GM19324 (cell line): Measurements from ENCODE around the gene PHACTR1.

Experiments used
- ATAC-seq: cut with Tn5 transposase; IDR thresholded peaks from one replicate; pipeline ENCODE4 v1.9.1; 2021; ENCODE audit warnings: mild to moderate bottlenecking, moderate library complexity; ENCODE audit not compliant: unreplicated experiment, low FRiP score

The PHACTR1 gene

GRCh38 chr6:12974551-12974950, 258.0 kb downstream of the PHACTR1 start:
- no peak for ATAC-seq

DNA sequence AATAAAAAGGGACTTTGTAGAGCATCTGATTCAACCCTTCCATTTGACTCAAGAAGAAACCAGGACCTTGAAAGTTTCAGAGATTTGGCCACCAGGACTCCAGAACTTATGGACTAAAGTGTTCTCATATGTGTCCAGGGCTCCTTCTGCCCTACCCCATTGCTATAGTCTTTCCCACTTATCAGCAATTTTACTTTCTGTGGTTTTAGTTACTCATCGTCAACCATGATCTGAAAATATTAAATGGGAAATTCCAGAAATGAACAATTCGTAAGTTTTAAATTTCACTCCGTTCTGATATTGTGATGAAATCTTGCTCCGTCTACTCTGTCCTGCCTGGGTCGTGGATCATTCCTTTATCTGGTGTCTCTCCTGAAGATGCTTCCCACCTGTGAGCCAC, 259.8 kb downstream of the PHACTR1 start:
- no peak for ATAC-seq

GRCh38 chr6:12977206-12977605, 260.6 kb downstream of the PHACTR1 start:
- ATAC-seq = no peak

GRCh38 chr6:12977806-12978205, 261.2 kb downstream of the PHACTR1 start:
- no peak for ATAC-seq

- ATAC-seq = no peak
Measured at GRCh38 chr6:12980741-12981140, 264.2 kb downstream of the PHACTR1 start.

DNA sequence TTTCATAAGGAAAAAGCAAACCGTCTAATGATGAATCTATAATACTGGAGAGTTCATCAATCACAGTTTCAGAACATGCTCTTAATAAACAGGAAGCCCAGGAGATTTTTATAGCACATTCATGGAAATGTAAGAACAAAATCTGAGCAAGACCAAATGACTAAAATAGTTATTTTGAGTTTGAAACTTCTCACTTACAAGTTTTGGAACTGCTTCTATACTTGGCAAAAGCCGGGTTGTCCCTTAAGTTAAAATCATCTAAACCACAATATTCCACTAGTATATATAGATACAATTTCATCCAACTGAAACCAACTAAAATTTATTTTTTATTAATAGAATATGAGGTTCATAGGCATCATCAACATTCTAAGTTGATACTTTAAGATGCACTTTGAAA, 268.2 kb downstream of the PHACTR1 start:
- ATAC-seq = no peak

- ATAC-seq = no peak
Measured at GRCh38 chr6:12987783-12988182, 271.2 kb downstream of the PHACTR1 start.

- no peak for ATAC-seq
Measured at GRCh38 chr6:12990162-12990561, 273.6 kb downstream of the PHACTR1 start.

DNA sequence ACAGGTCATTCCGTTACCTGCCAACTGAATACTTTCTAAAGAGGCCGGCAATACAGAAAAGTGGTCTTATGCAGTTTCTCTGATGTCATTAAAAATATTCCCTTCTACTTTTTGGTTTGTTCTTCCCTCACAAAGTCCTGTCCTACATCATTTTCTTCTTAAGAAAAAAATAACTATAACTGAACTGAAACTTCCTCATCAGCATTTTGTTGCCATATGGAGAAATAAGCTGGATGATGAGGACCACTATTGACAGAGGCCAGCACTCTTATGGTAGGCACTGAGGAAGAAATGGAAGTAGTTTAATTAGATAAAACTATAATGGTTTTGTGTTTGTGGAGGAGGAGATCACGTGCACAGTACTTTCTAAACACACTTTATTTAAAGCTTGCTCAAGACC, 274.9 kb downstream of the PHACTR1 start:
- no peak for ATAC-seq

DNA sequence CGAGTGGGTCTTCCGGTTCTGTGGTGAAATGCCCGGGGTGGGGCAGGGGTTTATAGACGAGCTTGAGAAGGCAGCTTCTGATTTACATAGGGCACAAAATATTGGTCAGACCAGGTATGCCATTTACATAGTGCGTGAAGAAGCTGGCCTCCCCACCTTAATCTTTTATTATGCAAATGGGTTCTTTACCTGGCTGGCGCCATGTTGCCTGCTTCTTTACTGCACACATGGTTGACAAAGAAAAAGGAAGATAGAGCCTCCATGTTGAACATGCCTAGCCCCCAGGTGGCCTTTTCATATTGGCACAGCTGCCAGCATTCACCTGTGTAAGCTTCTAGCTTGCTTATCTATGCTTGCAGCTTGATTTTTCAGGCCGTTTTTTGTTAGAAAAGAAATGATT, 276.2 kb downstream of the PHACTR1 start:
- ATAC-seq = no peak

DNA sequence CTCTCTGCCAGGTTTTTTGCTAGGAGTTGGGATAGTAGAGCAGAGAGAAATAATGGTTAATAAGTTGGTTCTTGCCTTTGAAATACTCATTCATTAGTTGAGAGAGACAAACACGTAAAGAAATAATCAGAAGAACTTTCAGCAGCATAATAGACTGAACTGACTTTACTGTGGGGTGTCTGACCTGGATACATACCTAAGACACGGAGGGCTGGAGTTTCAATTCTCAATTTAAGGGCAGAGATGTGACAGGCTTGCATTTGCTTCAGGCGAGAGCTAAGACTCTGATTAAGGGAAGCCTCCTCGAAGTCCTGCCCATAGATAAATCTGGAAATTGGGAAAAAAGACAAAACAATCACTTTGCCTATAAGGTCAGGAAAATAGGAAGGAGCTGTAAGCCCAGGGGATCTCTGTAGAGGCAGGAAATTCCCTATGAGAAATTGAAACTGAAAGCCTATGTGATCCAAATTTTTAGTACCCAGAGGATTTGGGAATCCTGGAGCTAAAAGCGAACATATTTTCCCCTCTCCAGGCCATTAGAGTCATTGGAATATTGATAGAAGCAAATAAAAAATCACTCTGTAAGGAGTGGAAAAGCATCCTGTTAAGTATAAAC, 276.8 kb downstream of the PHACTR1 start:
- ATAC-seq = no peak

GRCh38 chr6:12995419-12995818, 278.9 kb downstream of the PHACTR1 start:
- no peak for ATAC-seq

- no peak for ATAC-seq
Measured at GRCh38 chr6:13000537-13000936, 284.0 kb downstream of the PHACTR1 start.

GRCh38 chr6:13001927-13002326, 285.4 kb downstream of the PHACTR1 start:
- ATAC-seq = no peak

DNA sequence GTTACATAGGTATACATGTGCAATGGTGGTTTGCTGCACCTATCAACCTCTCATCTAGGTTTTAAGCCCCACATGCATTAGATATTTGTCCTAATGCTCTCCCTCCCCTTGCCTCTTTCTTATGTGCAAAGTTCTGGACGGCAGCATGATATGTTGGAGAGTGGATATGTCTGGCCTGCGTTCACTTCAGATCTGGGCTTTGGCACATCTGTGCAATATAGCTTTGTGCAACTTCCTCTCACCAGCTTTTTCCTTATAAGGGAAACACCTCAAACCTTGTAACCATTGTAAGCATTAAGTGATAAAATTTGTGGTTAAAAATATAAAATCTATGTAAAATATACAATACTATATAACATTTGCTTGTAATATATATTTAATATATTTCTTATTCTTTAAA, 288.0 kb downstream of the PHACTR1 start:
- ATAC-seq = no peak

- no peak for ATAC-seq
Measured at GRCh38 chr6:13005994-13006393, 289.4 kb downstream of the PHACTR1 start.

GRCh38 chr6:13006578-13007300, 290.2 kb downstream of the PHACTR1 start:
- ATAC-seq = no peak

DNA sequence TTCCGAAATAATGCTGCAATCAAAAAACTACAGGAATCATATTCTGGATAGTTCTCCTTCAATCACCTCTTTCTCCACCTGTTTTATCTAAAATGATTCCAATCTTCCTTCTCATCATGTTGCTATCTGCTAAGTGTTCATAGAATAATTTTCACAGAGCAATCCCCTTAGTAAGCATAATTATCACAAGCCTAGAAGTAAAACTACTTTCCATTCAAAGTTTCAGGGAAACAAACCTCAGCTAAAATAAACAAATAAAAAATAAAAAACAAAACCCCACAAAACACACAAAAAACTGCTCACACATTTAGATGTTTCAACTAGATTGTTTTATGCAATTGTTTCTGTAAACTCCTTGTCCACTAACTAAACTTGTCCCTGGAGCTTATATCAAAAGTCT, 291.2 kb downstream of the PHACTR1 start:
- ATAC-seq = no peak

GRCh38 chr6:13009031-13009430, 292.5 kb downstream of the PHACTR1 start:
- no peak for ATAC-seq

- no peak for ATAC-seq
Measured at GRCh38 chr6:13009461-13009860, 292.9 kb downstream of the PHACTR1 start.

DNA sequence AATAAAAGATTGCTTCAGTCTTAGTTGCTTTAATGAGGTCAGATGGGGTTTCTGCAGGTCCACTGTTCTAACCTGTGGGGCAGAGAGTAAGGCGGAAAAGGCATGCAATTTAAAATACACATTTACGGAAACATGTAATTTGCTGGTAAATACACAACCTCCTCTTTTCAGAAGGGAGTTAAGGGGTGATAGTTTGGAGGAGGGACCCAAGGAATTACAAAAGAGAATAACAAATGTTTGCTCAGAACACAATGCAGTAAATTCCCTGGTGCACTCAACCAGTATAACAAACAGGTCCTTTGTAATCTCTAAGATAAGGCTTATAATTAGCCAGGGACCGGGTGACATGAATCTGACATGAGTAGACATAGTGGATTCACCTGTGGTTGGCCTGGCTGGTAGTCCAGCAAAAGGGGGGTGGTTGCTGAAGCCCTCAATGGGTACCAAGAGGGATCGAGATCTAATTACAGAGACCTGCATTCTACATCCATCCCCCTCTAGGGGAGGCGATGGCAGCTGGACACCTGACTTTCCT, 295.1 kb downstream of the PHACTR1 start:
- ATAC-seq = no peak

- ATAC-seq = no peak
Measured at GRCh38 chr6:13012296-13012695, 295.7 kb downstream of the PHACTR1 start.
